Frontal cortex (tissue), 4 donors: ENCODE results near the gene UCN2. TPM values are rescaled to one million over a fixed set of nuclear protein-coding genes. Genes with fewer than 3 reads are reported as not detected.

Experiments used
- DNase-seq, 2 donors: peaks; one replicate each; pipeline ENCODE4 v3.0.0; 2012; ENCODE audit warnings: low spot score in 2 of 2
- FAIRE-seq: peaks from 2 replicates; lab custom pipeline; 2012; peaks lifted over from hg19 to GRCh38; lab: Jason Lieb, UNC
- total RNA-seq: library from RNA; depleted of rRNA; stranded (reverse); fragments of >200 nt; gene quantifications from one replicate; pipeline ENCODE4 v1.2.3, GENCODE V29; 2014
- donor health status: control.
- donor health status: control.
- donor health status: control.

UCN2 gene
- total RNA-seq, 1 donor from 2014 or later, result not detected

DNA sequence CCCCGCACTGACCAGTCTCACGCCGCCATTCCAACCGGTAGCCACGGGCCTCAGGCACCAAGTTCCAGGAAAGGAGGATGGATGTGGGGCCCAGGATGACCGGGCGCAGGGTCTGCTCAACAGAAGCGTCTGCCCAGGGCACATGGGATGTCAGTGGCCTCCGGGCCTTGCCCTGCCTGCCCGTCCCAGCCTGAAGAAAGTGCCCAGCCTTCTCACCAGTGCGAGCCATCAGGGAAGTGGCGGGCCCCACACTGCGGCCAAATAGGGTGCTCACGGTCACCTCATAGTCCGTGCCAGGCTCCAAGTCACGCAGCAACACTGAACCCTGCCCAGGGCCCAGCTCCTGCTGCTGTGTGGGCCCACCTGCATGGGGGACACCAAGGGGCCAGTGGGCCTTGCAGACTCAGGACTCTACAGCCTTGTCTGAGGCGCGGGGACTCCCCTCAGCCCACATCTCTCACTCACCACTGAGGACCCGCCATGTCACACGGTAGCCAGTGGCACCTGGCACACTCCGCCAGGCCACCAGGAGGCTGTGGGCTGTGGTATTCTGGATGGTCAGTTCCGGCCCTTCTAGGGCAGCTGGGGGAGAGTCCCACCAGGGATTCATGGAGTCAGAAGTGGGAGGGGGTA lies 28.4 kb upstream of the UCN2 start:
- FAIRE-seq (no peak), DNase-seq (no peak)

DNA sequence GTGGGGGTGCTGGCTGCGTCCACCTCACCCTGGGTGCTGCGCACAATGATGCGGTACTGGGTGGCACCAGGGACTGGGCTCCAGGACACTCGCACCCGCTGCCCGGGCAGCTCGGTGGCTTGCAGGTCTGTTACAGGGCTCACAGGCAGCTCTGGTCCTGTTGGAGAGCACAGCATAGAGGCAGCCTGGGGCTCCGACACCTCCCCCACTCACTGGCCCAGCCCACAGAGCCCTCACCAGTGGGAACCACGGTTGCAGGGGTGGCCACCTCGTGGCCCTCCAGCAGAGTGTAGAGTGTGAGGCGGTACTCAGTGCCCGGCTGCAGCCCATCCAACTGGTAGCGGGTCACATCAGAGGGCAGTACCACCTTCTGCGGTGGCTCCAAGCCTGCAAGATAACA lies 27.9 kb upstream of the UCN2 start:
- DNase-seq, result no peak

DNA sequence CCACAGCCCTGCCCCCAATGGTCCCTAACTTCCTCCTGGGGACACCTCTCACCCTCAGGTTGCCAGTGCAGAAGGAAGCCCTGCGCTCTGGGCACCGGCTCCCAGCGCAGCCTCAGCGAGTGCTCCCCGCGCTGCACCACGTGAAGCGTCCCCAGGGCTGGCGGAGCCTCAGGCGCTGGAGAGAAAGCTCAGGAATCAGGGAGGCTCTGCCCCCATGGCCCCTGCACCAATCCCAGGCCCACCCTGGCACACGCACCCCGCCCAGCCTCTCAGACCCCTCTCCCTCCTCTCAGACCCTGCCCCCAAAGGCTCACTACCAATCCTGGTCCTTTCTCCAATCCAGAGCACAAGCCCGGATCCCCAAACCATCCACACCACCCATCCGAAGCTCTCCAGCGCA lies 24.6 kb upstream of the UCN2 start:
- no peak for DNase-seq
- FAIRE-seq, result no peak

More for the DNA sequence above, 27.9 kb upstream of the UCN2 start:
- no peak for FAIRE-seq

DNA sequence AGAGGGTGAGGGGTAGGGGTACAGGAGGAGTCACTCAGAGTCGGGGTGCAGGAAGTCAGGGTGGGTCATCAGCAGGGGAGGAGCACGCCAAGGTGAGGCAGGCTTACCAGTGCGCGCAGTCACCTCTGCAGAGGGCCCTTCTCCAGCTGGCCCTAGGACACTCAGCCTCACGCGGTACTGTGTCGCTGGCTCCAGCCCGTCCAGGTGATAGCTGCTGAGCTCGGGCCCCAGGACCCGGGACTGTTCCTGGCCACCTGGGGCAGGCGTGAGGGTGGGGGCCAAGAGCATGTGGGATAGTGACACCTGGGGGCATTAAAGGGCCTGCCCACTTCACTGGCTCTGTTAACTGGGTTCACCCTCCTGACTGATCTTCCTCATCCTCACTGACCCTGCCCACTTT lies 24.1 kb upstream of the UCN2 start:
- FAIRE-seq (no peak), DNase-seq (no peak)

DNA sequence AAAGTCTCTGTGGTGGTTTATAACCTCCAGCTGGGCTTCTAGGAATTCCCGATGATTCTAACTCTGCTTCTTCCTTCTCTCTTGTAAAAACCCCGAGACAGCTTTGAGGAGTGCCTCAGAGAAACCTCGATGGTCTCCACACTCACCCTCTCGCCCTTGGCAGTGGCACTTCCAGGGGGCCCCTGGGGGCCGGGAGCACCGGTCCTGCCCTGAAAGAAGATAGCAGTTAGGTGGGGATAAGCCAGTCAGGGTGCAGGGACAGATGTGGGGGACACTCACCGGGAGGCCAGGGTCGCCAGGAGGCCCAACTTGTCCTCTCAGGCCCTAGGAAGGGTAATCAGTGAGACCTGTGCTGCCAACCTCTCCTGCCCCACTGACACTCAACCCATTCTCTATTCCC lies 21.8 kb upstream of the UCN2 start:
- DNase-seq, result no peak
- no peak for FAIRE-seq

DNA sequence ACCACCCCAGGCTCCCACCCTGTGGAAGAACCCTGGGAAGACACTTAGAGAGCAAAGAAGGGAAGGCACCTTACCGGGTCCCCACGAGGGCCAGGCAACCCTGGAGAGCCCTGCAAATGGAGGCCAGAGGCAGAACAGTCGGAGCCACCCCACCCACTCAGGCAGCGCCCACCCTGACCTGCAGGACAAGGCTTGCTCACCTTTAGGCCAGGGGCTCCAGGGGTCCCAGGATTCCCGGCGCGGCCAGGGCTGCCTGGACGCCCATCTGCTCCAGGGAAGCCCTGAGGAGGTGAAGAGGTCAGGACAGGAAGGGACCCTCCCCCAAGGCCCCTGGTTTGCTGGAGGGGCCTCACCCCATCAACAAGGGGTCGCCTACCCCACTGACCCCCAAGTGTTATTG lies 21.3 kb upstream of the UCN2 start:
- DNase-seq (no peak), FAIRE-seq (no peak)

DNA sequence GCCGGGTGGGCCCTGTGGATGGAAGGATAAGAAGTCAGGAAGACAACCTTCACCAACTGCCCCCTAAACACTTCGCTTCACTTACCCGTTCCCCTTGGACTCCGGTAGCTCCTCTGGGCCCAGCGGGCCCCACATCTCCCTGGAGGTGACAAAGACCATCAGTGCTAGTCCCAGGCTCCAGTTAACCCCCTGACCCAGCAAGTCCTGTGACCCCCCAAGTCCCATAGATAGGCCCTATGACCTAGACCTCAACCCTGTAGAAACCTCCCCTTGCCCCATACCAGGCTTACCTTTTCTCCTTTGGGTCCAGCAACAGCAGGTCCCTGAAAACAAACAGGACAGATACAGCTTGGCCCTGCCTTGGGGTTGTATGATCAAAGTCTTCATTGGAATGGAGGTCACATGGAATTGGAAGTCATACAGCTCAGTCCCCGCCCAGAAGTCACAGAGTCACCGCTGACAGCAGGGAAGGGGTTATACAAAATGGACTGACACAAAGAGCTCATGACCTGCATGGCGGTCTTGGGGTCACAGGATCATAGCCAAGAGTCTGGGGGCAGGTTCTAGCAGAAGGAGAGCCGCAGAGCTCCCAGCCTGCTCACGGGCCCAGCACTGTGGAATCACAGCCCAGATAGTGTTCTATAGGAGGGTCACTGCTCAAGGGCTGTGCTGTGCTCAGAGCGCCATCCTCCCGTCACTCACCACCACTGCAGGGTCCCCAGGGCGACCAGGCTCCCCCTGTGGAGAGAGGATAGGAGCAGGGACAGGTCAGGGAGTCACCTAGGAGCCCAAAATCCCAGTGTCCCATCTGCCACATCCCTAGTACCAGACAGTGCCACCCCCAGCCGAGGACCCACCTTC lies 18.3 kb upstream of the UCN2 start:
- no peak for FAIRE-seq

DNA sequence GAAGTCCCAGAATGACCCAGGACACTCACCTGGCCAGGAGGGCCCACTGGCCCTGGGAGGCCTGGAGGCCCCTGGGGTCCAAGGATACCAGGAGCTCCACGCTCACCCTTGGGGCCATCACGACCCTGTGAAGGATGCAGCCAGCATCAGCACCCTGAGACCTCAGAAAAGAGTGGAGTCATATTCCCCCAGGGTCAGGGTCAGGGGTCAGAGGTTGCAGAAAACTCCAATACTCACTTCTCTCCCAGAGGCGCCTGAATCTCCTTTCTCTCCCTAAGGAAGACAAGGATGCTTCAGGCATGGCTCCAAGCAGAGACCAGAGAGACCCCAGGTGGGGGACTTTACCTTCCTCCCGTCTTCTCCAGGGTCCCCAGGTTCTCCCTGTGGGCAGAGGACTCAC lies 13.1 kb upstream of the UCN2 start:
- no peak for DNase-seq
- FAIRE-seq, result no peak

More for the DNA sequence above, 18.3 kb upstream of the UCN2 start:
- DNase-seq, result no peak

DNA sequence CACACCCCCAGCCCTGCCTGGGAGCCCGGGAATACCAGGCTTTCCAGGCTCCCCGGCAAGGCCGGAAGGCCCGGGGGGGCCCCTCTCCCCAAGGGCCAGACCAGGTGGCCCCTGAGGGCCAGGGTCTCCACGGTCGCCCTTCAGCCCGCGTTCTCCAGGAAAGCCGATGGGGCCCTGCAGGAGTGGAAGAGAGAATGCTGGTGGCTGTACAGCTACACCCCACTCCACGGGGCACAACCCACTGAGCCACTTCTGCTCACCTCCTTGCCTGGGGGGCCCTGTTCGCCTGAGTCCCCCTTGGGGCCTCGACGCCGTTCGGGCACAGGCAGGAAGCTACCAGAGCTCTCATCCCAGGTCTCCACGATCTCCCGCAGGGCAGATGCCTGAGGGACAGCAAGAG lies 11.8 kb upstream of the UCN2 start:
- DNase-seq, result no peak
- no peak for FAIRE-seq

DNA sequence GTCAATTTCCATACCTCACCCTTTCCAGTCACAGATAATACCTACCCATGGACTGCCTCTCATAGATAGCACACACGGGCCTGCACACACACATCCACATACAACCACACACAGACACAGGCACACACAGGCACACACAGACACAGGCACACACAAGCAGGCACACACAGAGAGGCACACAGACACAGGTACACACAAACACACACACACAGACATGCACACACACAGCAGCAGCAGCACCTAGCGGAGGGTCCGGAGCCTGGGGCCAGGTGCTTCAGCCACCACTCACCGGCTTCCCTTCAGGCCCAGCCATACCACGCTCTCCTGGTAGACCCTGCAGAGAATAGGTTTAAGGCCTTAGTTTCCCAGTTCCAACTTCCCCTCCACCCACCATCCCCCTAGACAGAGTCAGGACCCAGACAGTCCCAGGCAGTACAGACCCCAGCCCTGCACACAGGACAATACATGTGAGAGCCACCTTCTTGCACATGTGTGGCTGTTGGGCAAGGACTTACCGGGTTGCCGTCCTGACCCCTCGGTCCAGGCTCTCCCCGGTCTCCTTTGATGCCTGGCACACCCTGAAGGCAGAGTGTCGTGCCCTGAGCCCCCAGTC lies 10.5 kb upstream of the UCN2 start:
- no peak for FAIRE-seq
- no peak for DNase-seq

DNA sequence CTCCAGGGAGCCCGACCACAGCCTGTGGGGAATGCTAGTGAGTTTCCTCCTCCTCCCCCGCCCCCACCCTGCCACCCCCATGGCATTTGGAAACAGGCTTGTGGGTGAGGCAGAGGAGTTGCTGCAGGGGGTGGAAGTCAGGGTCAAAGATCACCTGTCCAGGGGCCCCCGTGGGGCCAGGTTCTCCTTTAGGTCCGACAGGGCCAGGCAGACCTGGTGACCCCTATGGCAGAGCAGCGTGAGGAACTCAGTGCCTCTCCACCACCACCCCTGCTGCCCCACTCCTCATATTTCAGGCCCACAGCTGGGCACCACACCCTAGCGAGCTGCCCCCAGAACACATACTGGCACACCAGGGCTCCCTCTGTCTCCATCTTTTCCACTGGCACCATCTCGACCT lies 8.9 kb upstream of the UCN2 start:
- DNase-seq (no peak), FAIRE-seq (no peak)

DNA sequence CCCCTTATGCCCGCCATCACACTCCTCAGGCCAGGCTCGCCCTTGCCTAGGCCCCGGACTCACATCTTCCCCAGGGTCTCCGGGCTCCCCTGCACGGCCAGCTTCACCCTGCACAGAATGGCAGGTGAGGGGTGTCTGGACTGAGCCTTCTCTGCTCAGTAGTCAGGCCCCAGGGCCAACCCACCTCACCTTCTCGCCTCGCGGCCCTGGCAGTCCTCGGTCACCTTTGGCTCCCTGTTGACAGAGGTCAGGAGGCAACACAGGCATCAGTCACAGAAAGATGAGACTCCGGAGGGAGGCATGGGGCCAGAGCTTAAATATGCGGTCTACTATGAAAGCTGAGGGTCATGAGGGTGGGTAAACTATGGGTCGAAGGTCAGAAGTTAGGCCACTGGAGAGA lies 8.4 kb upstream of the UCN2 start:
- FAIRE-seq (no peak), DNase-seq (no peak)

DNA sequence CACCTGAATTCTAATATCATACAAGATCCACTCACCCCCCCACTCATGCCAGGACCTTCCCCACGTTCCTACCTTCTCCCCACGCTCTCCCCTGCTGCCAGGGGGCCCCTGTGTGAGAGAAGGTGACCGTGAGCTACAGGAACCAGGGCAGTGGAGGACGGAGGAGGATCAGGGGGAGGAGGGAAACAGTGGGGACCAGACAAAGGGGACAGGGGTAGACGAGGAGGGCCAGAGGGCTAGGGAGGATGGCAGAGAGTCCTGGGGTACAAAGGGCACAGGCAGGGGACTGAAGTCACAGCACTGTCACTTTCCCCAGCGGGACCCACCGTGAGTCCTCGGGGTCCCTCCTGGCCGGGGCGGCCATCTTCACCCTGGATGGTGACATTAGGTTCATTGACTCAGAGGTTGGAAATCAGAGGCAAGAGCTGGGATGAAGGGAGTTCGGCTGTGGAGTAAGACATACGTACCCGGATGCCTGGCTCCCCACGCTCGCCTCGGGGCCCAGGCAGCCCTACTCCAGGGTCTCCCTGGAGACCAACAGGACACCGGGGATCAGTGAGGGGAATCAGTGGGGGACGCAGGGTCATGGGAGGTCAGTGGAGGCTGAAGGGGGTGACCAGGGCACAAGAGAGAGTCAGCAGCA lies 6.3 kb upstream of the UCN2 start:
- no peak for FAIRE-seq
- DNase-seq, result no peak

DNA sequence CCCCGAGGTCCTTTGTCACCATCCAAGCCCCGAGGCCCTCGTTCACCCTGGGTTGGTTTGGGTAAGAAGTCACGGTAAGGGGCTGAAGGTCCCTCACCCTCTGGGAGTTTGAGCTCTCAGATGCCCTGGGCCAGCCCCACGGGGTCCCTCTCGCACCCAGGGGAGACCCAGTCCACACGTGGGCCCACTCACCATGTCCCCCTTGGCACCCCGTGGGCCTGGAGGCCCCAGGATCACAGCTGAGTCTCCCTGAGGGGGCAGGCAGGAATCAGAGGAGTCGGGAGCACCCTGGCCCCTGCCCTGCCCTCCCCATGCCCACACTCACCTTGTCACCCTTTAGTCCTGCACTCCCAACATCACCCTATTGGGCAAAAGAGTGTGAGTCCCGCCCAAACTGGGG lies 5.8 kb upstream of the UCN2 start:
- FAIRE-seq (no peak), DNase-seq (no peak)

DNA sequence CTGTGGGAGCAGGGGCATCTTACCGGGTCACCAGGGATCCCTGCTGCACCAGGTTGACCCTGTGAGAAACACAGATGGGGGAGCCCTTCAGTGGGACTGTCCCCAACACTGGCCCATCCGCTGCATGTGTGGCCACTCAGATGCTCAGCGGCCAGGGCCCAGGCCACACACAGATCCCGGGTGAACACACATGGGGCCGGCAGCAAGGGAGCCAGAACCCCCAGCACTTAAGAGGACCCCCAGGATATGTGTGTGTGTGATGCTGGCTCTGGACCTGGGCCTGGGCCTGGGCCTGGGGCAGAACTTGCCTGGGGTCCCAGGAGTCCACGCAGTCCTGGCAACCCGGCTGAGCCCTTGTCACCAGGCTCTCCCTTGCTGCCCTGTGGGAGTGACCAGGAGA lies 4.9 kb upstream of the UCN2 start:
- FAIRE-seq, result no peak

DNA sequence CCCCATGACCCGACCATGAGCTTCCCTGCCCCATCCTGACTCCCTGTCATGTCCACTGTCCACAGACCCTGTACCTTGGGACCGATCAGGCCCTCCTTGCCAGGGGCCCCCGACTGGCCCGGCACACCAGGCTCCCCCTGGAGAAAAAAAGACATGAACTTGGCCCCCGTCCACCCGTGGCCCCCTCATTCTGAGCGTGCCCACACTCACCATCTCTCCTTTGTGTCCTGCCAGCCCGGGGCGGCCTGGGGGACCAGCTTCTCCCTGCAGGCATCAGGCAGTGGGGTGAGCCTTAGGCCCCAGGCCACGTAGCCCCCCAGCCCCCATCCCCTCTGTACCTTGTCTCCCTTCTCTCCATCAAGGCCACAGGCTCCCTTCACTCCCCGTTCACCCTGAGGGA lies 3.9 kb upstream of the UCN2 start:
- DNase-seq (no peak), FAIRE-seq (no peak)

More for the DNA sequence above, 4.9 kb upstream of the UCN2 start:
- no peak for DNase-seq

DNA sequence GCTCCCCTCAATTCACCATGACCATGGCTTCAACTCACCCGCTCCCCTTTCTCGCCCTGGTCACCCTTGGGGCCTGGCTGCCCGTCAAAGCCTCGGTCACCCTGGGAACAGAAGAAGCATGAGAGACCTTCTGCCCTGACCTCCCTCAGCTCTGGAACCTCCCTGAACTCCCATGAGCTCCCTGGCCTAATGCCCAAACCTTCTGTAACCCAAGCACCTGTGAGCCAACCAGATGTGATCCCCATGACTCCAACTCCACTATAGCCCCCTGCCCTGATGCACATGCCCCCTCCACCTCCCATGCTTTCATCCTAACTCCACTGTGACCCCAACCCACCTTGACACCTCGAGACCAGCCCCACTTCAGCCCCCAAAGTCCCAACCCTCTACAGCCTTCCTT lies 3.5 kb upstream of the UCN2 start:
- no peak for DNase-seq
- FAIRE-seq, result no peak

DNA sequence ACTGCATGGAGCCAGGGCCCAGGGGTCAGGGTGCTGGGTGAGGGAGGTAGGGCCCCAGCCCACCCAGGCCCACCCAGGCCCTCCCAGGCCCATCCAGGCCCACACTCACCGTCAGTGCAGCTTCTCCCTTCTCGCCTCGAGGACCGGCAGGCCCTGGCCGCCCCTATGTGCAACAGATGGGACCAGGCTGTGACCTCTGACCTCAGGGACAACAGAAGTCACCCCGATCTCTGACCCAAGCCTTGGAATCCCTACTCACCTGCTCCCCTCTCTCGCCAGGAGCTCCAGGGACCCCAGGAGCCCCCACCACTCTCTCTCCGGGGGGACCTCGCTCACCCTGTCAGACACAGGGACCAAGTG lies 2.8 kb upstream of the UCN2 start:
- FAIRE-seq (no peak), DNase-seq (no peak)

DNA sequence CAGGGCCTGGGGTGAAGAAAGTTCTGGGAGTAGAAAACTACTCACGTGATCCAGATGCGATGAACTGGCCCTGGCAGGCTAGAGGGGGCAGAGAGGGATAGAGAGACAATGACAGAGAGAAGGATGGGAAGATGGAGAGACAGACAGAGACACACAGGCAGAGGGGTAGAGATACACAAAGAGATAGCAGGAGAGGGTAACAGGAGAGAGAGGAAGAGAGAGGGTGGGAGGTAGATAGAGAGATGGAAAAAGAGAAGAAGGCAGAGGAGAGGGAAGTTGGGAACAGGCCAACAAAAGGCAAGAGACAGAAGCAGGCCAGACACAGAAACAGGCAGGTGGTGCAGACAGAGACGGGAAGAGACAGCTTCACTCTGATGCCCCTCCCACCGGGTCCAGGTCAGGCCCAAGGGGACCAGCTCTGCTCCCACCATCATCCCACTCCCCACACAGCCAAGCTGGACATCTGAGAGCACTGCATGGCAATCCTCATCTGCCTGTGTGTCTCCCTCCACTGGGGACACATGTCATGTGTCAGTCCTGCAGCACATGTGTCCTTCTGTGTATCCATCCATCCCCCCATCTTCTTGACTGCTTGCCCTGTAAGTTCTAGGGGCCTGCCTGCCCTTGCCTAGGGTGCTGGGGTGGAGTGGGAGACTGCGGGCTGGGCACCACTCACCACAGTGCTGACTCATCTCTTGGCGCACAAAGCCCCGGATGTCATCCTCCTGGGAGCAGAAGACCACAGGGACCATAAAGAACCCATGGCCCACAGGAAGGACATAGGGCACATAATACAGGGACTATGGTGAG lies 2.2 kb upstream of the UCN2 start:
- no peak for FAIRE-seq
- peak in 1 of 2 donors; percentile 70 for DNase-seq

DNA sequence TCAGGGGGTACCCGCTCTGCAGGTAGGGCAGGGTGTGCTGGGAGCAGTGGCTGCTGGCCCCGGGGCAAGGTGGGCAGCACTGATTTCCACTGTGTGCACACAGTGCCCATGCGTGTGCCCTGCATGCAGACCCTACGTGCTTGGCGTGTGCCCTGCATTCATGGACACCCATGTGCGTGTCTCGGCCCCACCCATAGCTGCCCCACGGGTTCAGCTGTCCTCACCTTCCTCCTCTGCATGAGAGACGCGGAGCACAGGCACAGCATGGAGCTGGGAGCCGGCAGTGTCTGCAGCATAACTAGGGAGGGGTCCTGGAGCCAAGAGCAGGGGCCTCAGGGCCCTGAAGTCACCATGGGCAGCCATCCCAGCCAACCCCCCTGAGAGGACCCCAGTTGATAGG lies 1.6 kb upstream of the UCN2 start:
- FAIRE-seq, result no peak

More for the DNA sequence above, 1.6 kb upstream of the UCN2 start:
- no peak for DNase-seq
